GM12873 (cell line): ENCODE results near the gene EIF6.

ENCODE experiments used
- CTCF ChIP-seq: IDR thresholded peaks from 2 replicates; pipeline ENCODE4 v1.5.1; 2012; ENCODE audit warnings: low read depth, mild to moderate bottlenecking, moderate library complexity, low read length, control low read depth; ENCODE audit not compliant: insufficient read depth; ENCODE audit errors: missing control alignments

Gene EIF6

GRCh38 chr20:35292504-35293285 is 8.1 kb upstream of the EIF6 start:
- TF ChIP-seq CTCF, result no peak

- no peak for TF ChIP-seq CTCF
Measured at GRCh38 chr20:35291654-35292503, 7.3 kb upstream of the EIF6 start, which contains the start of gene FAM83C. FAM83C (minus strand) TSS chr20:35292425; CDS start chr20:35292304, 121 bp downstream.

- TF ChIP-seq CTCF, result no peak
Measured at GRCh38 chr20:35290887-35291417, 6.4 kb upstream of the EIF6 start.

GRCh38 chr20:35290186-35290886 is 5.8 kb upstream of the EIF6 start:
- no peak for TF ChIP-seq CTCF

- TF ChIP-seq CTCF, result no peak
Measured at GRCh38 chr20:35288325-35289060, 3.9 kb upstream of the EIF6 start.

- no peak for TF ChIP-seq CTCF
Measured at GRCh38 chr20:35287509-35288324, 3.1 kb upstream of the EIF6 start.
